IMR-90 (cell line): ENCODE results near the gene JKAMP.
A peak's percentile ranks its signal among the peaks of the same experiment; 100 is the strongest.

ENCODE experiments used
- CEBPB ChIP-seq: IDR thresholded peaks from 2 replicates; pipeline ENCODE4 v1.6.1; 2012; ENCODE audit warnings: low read depth, low read length, improper control_type of control experiment
- CHD1 ChIP-seq: IDR thresholded peaks from 2 replicates; pipeline ENCODE4 v1.6.1; 2012; ENCODE audit warnings: low read depth, low read length, improper control_type of control experiment
- CTCF ChIP-seq: conservative IDR thresholded peaks from 2 replicates; pipeline ENCODE4 v1.5.1; 2012; ENCODE audit warnings: mild to moderate bottlenecking, low read depth, low read length, improper control_type of control experiment
- FOS ChIP-seq: fragments of 150-350 bp; IDR thresholded peaks from 2 replicates; pipeline ENCODE4 v1.6.1; 2016; ENCODE audit warnings: low read depth, low read length
- MAFK ChIP-seq: IDR thresholded peaks from 2 replicates; pipeline ENCODE4 v1.6.1; 2012; ENCODE audit warnings: low read depth, low read length, improper control_type of control experiment
- NFE2L2 ChIP-seq: fragments of 150-350 bp; IDR thresholded peaks from 2 replicates; pipeline ENCODE4 v1.6.1; 2016; ENCODE audit warnings: low read depth, mild to moderate bottlenecking, low read length
- POLR2A ChIP-seq: IDR thresholded peaks from 2 replicates; pipeline ENCODE4 v1.6.1; 2012; ENCODE audit warnings: mild to moderate bottlenecking, low read depth, low read length
- RAD21 ChIP-seq: IDR thresholded peaks from 2 replicates; pipeline ENCODE4 v1.6.1; 2012; ENCODE audit warnings: low read length, improper control_type of control experiment
- RCOR1 ChIP-seq: IDR thresholded peaks from 2 replicates; pipeline ENCODE4 v1.6.1; 2012; ENCODE audit warnings: mild to moderate bottlenecking, low read length, improper control_type of control experiment; ENCODE audit not compliant: insufficient replicate concordance
- RFX5 ChIP-seq: IDR thresholded peaks from 2 replicates; pipeline ENCODE4 v1.8.0; 2012; ENCODE audit warnings: low read depth, mild to moderate bottlenecking, low read length, moderate library complexity
- SMC3 ChIP-seq: fragments of 150-350 bp; IDR thresholded peaks from 2 replicates; pipeline ENCODE4 v1.6.1; 2016; ENCODE audit warnings: low read depth, mild to moderate bottlenecking, antibody characterized with exemption, low read length, moderate library complexity
- USF2 ChIP-seq: fragments of 150-350 bp; IDR thresholded peaks from 2 replicates; pipeline ENCODE4 v1.6.1; 2017; ENCODE audit warnings: mild to moderate bottlenecking, antibody characterized with exemption, low read length, low read depth

- TF ChIP-seq MAFK (no peak), CTCF (peak; percentile 89), SMC3 (peak; percentile 73), USF2 (no peak), POLR2A (no peak), RFX5 (no peak), CHD1 (no peak), CEBPB (no peak), RCOR1 (no peak), RAD21 (peak; percentile 81), NFE2L2 (no peak), FOS (no peak)
Measured at GRCh38 chr14:59507063-59507751, 22.9 kb downstream of the JKAMP start.
